ENCODE data around the gene C16orf87.
"Not testable (repeated sequence)": the region's sequence is repeated elsewhere in the genome, so short reads cannot be mapped to it uniquely, and the experiment has no call there.

Gene C16orf87, protein sequence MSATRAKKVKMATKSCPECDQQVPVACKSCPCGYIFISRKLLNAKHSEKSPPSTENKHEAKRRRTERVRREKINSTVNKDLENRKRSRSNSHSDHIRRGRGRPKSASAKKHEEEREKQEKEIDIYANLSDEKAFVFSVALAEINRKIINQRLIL

DNA sequence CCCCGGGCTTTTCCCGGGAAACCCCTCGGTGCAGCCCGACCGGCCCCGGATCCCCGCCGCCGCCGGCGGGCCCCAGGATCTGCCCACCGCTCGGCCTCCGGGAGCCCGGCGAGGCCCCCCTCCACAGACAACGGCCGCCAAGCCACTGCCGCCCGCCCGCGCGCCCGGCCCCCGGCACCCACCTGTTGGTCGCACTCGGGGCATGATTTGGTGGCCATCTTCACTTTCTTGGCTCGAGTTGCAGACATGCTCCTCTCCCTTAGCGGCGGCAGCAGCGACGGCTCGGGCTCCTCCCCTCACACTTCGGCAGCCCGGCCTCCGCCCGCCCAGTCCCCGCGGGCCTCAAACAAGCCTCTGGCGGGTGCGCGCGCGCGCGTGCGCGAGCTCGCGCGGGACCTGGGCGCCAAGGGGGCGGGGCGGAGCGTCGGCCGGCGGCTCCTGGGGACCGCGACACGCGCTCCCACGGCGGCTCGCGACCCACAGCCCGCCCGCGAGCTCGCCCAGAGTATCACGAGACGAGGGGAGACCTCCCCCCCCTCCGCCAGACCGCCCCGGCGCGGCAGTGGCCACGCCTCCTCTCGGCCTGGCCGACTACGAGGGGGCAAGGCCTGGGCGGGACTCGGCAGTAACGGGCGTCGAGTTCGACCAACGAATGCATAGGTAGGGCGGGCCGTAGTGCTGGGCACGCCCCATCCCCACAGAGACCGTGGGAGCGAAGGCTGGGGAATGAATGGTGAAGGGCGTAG is at the start of gene C16orf87:
Gene C16orf87, minus strand, starts transcription at position 279 of the 746 bp plus-strand sequence. Its CDS starts 31 bp downstream, at position 248.
- peaks cover 29% of the 10 kb centered on the region for H3K4me1 Mint-ChIP-seq
- peak within 1 kb of the TSS; percentile 98 for H3K27ac Mint-ChIP-seq
- DNase-seq: peak; percentile 92
- H3K36me3 Mint-ChIP-seq (ENCODE audit: low read depth): no peaks in the 10 kb centered on the region
- H3K27me3 Mint-ChIP-seq (ENCODE audit: low read depth, poor library complexity): peaks cover 22% of the 10 kb centered on the region
- TF ChIP-seq, protein P1, sequence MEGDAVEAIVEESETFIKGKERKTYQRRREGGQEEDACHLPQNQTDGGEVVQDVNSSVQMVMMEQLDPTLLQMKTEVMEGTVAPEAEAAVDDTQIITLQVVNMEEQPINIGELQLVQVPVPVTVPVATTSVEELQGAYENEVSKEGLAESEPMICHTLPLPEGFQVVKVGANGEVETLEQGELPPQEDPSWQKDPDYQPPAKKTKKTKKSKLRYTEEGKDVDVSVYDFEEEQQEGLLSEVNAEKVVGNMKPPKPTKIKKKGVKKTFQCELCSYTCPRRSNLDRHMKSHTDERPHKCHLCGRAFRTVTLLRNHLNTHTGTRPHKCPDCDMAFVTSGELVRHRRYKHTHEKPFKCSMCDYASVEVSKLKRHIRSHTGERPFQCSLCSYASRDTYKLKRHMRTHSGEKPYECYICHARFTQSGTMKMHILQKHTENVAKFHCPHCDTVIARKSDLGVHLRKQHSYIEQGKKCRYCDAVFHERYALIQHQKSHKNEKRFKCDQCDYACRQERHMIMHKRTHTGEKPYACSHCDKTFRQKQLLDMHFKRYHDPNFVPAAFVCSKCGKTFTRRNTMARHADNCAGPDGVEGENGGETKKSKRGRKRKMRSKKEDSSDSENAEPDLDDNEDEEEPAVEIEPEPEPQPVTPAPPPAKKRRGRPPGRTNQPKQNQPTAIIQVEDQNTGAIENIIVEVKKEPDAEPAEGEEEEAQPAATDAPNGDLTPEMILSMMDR (IDR thresholded peaks at IDR 0.05): no peak
- peak within 1 kb of the TSS; percentile 98 for H3K4me3 Mint-ChIP-seq
- H3K9me3 Mint-ChIP-seq: peaks cover 4% of the 10 kb centered on the region

DNA sequence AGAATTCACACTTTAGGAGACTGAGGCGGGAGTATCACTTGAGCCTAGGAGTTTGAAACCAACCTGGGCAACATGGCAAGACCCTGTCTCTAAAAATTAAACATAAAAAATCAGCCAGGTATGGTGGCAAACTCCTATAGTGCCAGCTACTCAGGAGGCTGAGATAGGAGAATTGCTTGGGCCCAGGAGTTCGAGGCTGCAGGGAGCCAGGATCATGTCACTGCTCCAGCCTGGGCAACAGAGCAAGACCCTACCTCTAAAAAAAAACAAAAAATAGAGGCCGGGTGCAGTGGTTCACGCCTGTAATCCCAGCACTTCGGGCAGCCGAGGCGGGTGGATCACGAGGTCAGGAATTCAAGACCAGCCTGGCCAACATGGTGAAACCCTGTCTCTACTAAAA is 44.3 kb upstream of the C16orf87 start:
- peaks cover 17% of the 10 kb centered on the region for H3K27me3 Mint-ChIP-seq (ENCODE audit: low read depth, poor library complexity)
- no peaks in the 10 kb centered on the region for H3K9me3 Mint-ChIP-seq
- no peaks in the 10 kb centered on the region for H3K36me3 Mint-ChIP-seq (ENCODE audit: low read depth)
- H3K4me1 Mint-ChIP-seq: peaks cover 17% of the 10 kb centered on the region
- no peak for DNase-seq
- no peak overlapping the region for H3K27ac Mint-ChIP-seq
- TF ChIP-seq, protein P1 (IDR thresholded peaks at IDR 0.05): no peak
- no peak overlapping the region for H3K4me3 Mint-ChIP-seq

DNA sequence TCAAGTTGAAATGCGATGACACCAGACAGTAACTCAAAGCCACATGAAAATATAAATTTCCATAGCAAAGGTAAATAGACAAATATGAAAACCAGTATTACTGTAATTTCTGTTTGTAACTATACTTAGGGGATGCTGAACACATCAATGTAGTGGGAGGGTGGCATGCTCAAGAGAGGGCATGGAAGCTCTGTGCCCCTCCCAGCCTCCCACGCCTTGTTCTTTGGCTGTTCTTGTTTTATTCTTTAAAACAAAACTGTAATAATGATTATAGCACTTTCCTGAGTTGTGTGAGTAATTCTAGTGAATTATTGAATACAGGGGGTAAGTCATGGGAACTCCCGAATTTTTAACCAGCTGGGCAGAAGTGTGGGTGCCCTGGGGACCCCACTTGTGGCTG is 42.2 kb upstream of the C16orf87 start:
- peaks cover 8% of the 10 kb centered on the region for H3K27me3 Mint-ChIP-seq (ENCODE audit: low read depth, poor library complexity)
- H3K36me3 Mint-ChIP-seq (ENCODE audit: low read depth): no peaks in the 10 kb centered on the region
- no peak for DNase-seq
- TF ChIP-seq, protein P1 (IDR thresholded peaks at IDR 0.05): no peak
- H3K4me1 Mint-ChIP-seq: peaks cover 17% of the 10 kb centered on the region
- H3K27ac Mint-ChIP-seq: no peak overlapping the region
- peaks cover 3% of the 10 kb centered on the region for H3K9me3 Mint-ChIP-seq
- H3K4me3 Mint-ChIP-seq: no peak overlapping the region

DNA sequence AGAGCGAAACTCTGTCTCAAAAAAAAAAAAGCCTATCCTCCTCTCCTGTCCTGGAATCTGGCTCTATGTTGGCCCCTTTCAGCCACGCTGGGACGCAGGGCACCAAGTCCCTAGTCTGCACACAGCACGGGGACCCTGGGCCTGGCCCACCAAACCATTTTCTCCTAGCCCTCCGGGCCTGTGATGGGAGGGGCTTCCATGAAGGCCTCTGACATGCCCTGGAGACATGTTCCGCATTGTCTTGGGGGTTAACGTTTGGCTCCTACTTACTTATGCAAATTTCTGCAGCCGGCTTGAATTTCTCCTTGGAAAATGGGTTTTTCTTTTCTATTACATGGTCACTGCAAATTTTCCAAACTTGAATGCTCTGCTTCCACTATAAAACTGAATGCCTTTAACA is 40.6 kb upstream of the C16orf87 start:
- Mint-ChIP-seq H3K9me3 (peaks cover 13% of the 10 kb centered on the region), H3K4me3 (no peak overlapping the region), H3K36me3 (ENCODE audit: low read depth) (no peaks in the 10 kb centered on the region), H3K4me1 (peaks cover 16% of the 10 kb centered on the region), H3K27ac (peak overlapping the region; percentile 72), H3K27me3 (ENCODE audit: low read depth, poor library complexity) (peaks cover 8% of the 10 kb centered on the region)
- TF ChIP-seq, protein P1 (IDR thresholded peaks at IDR 0.05): no peak
- DNase-seq: no peak

DNA sequence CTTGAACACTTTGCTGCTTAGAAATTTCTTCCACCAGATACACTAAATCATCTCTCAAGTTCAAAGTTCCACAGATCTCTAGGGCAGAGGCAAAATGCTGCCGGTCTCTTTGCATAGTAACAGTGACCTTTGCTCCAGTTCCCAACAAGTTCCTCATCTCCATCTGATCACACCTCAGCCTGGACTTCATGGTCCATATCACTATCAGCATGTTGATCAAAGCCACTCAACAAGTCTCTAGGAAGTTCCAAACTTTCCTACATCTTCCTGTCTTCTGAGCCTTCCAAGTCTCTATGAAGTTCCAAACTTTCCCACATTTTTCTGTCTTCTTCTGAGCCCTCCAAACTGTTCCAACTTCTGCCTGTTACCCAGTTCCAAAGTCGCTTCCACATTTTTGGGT is 37.9 kb upstream of the C16orf87 start:
- not testable (repeated sequence) for DNase-seq; H3K27ac Mint-ChIP-seq; H3K36me3 Mint-ChIP-seq (ENCODE audit: low read depth); H3K4me3 Mint-ChIP-seq; H3K27me3 Mint-ChIP-seq (ENCODE audit: low read depth, poor library complexity)
- Mint-ChIP-seq H3K9me3 (peaks cover 13% of the 10 kb centered on the region), H3K4me1 (peaks cover 11% of the 10 kb centered on the region)

DNA sequence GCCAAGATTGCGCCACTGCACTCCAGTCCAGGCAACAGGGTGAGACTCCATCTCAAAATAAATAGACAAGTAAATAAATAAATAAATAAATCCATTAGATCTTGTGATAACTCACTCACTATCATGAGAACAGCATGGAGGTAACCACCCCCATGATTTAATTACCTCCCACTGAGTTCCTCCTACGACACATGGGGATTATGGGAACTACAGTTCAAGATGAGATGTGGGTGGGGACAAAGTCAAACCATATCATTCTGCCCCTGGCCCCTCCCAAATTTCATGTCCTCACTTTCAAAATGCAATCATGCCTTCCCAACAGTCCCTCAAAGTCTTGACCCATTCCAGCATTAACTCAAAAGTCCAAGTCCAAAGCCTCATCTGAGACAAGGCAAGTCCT is 36.5 kb upstream of the C16orf87 start:
- H3K4me1 Mint-ChIP-seq: peaks cover 18% of the 10 kb centered on the region
- peaks cover 16% of the 10 kb centered on the region for H3K9me3 Mint-ChIP-seq
- not testable (repeated sequence) for H3K36me3 Mint-ChIP-seq (ENCODE audit: low read depth); DNase-seq; H3K27ac Mint-ChIP-seq; H3K4me3 Mint-ChIP-seq; H3K27me3 Mint-ChIP-seq (ENCODE audit: low read depth, poor library complexity)

DNA sequence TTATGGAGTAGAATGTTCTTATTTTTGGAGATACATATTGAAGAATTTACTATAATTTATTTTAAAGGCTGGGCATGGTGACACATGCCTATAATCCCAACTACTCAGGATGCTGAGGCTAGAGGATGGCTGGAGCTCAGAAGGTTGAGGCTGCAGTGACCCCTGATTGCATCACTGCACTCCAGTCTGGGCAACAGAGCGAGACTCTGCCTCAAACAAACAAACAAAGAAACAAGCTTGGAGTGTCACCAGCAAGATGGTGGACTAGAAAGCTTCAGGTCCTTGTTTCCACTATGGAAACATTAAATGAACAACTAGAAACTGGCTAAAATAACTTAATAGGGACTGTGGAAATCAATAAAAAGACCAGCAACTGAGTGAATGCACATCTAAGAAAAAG is 35.3 kb upstream of the C16orf87 start:
- peaks cover 9% of the 10 kb centered on the region for H3K4me1 Mint-ChIP-seq
- TF ChIP-seq, protein P1 (IDR thresholded peaks at IDR 0.05): no peak
- no peak overlapping the region for H3K27ac Mint-ChIP-seq
- no peak for DNase-seq
- peaks cover 5% of the 10 kb centered on the region for H3K27me3 Mint-ChIP-seq (ENCODE audit: low read depth, poor library complexity)
- no peak overlapping the region for H3K4me3 Mint-ChIP-seq
- no peaks in the 10 kb centered on the region for H3K36me3 Mint-ChIP-seq (ENCODE audit: low read depth)
- peaks cover 23% of the 10 kb centered on the region for H3K9me3 Mint-ChIP-seq
